ENCODE measurements around the gene ZP1.
A peak's percentile ranks its signal among the peaks of the same experiment; 100 is the strongest.

The ZP1 gene

GRCh38 chr11:60835534-60835846 lies 31.9 kb upstream of the ZP1 start:
- H3K27me3 ChIP-seq (ENCODE audit: control insufficient read depth, insufficient read depth, low read length): peaks cover 6% of the 10 kb centered on the region
- no peaks in the 10 kb centered on the region for H3K36me3 ChIP-seq (ENCODE audit: control insufficient read depth, insufficient read depth, low read length)
- no peak overlapping the region for H3K9ac ChIP-seq (ENCODE audit: low read depth, low read length)
- H3K9me3 ChIP-seq (ENCODE audit: control insufficient read depth, insufficient read depth, low read length): no peaks in the 10 kb centered on the region
- no peaks in the 10 kb centered on the region for H3K4me1 ChIP-seq (ENCODE audit: control insufficient read depth, insufficient read depth, low read length)
- no peak overlapping the region for H3K4me3 ChIP-seq (ENCODE audit: low read depth, low read length)

GRCh38 chr11:60836866-60837515 lies 30.4 kb upstream of the ZP1 start:
- H3K9ac ChIP-seq (ENCODE audit: low read depth, low read length): no peak overlapping the region
- H3K9me3 ChIP-seq (ENCODE audit: control insufficient read depth, insufficient read depth, low read length): no peaks in the 10 kb centered on the region
- peaks cover 6% of the 10 kb centered on the region for H3K27me3 ChIP-seq (ENCODE audit: control insufficient read depth, insufficient read depth, low read length)
- no peak overlapping the region for H3K4me3 ChIP-seq (ENCODE audit: low read depth, low read length)
- peaks cover 5% of the 10 kb centered on the region for H3K4me1 ChIP-seq (ENCODE audit: control insufficient read depth, insufficient read depth, low read length)
- H3K36me3 ChIP-seq (ENCODE audit: control insufficient read depth, insufficient read depth, low read length): no peaks in the 10 kb centered on the region

DNA sequence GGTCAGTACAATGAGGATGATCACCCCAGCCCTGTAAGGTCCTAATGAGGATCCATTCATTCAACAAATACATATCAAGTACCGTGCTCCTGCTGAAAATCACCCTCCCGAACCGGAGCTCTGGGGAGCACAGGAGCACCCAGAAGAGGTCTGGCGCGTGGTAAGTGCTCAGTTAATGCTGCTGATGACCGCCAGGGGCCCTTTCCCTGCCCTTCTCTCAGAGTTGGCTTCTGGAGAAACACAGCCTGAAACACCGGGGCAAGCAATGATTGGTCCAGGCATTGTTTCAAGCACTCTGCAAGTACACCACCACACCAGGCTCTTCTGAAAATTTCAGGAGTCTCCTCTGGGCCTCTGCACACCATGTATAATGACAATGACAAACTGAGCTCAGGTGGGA lies 29.2 kb upstream of the ZP1 start:
- no peak overlapping the region for H3K9ac ChIP-seq (ENCODE audit: low read depth, low read length)
- peaks cover 6% of the 10 kb centered on the region for H3K4me1 ChIP-seq (ENCODE audit: control insufficient read depth, insufficient read depth, low read length)
- H3K4me3 ChIP-seq (ENCODE audit: low read depth, low read length): no peak overlapping the region
- H3K9me3 ChIP-seq (ENCODE audit: control insufficient read depth, insufficient read depth, low read length): no peaks in the 10 kb centered on the region
- peaks cover 6% of the 10 kb centered on the region for H3K27me3 ChIP-seq (ENCODE audit: control insufficient read depth, insufficient read depth, low read length)
- no peaks in the 10 kb centered on the region for H3K36me3 ChIP-seq (ENCODE audit: control insufficient read depth, insufficient read depth, low read length)

- H3K27me3 ChIP-seq (ENCODE audit: control insufficient read depth, insufficient read depth, low read length): peaks cover 6% of the 10 kb centered on the region
- no peaks in the 10 kb centered on the region for H3K36me3 ChIP-seq (ENCODE audit: control insufficient read depth, insufficient read depth, low read length)
- peak overlapping the region; percentile 46 for H3K4me3 ChIP-seq (ENCODE audit: low read depth, low read length)
- H3K9ac ChIP-seq (ENCODE audit: low read depth, low read length): peak overlapping the region; percentile 47
- H3K4me1 ChIP-seq (ENCODE audit: control insufficient read depth, insufficient read depth, low read length): peaks cover 10% of the 10 kb centered on the region
- no peaks in the 10 kb centered on the region for H3K9me3 ChIP-seq (ENCODE audit: control insufficient read depth, insufficient read depth, low read length)
Measured at GRCh38 chr11:60840470-60841430, 26.6 kb upstream of the ZP1 start.

GRCh38 chr11:60841797-60842667 lies 25.3 kb upstream of the ZP1 start, which contains the start of gene CCDC86:
CCDC86 (plus strand) TSS chr11:60842113; CDS start chr11:60842125, 12 bp downstream.
- Histone ChIP-seq H3K9me3 (ENCODE audit: control insufficient read depth, insufficient read depth, low read length) (no peaks in the 10 kb centered on the region), H3K9ac (ENCODE audit: low read depth, low read length) (peak within 1 kb of the TSS; percentile 87), H3K4me1 (ENCODE audit: control insufficient read depth, insufficient read depth, low read length) (peaks cover 10% of the 10 kb centered on the region), H3K27me3 (ENCODE audit: control insufficient read depth, insufficient read depth, low read length) (peaks cover 6% of the 10 kb centered on the region), H3K36me3 (ENCODE audit: control insufficient read depth, insufficient read depth, low read length) (peaks cover 4% of the 10 kb centered on the region), H3K4me3 (ENCODE audit: low read depth, low read length) (peak within 1 kb of the TSS; percentile 90)

DNA sequence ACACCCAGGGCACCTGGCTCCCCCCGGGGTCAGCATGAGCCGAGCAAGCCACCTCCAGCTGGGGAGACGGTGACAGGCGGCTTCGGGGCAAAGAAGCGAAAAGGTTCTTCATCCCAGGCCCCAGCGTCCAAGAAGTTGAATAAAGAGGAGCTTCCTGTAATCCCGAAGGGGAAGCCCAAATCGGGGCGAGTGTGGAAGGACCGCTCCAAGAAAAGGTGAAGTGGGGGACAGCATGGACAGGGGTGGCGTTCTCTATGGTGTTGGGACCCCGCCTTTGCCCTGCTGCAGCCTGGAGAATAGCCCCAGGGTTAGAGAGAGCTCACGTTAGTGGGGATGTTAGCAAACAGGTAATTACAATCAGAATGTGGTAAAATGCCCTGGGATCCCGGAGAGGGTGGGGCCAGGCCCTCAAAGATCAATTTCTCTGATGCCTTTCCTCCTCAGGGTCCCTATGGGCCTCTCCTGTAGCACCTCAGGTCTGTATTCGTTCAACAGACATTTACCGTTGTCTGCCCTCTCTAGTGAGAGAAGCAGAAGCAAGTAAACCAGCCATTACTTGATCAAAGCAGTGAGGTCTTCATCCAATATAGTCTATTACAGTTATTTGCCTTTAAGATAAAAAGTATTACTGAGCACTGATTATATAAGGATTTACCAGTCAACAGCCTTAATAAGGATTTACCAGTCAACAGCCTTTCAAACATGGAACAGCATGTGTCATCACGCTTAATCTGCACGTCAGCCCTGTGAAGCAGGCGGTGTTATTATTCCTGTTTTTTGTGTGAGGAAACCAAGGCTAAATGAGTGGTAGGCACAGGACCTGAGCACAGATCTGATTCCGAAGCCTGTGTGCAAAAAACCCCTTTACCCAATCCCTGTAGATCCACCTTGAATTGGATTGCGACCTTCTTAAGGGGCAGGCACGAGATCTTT lies 24.4 kb upstream of the ZP1 start:
- peak overlapping the region; percentile 87 for H3K9ac ChIP-seq (ENCODE audit: low read depth, low read length)
- H3K4me1 ChIP-seq (ENCODE audit: control insufficient read depth, insufficient read depth, low read length): peaks cover 10% of the 10 kb centered on the region
- H3K9me3 ChIP-seq (ENCODE audit: control insufficient read depth, insufficient read depth, low read length): no peaks in the 10 kb centered on the region
- H3K36me3 ChIP-seq (ENCODE audit: control insufficient read depth, insufficient read depth, low read length): peaks cover 7% of the 10 kb centered on the region
- H3K27me3 ChIP-seq (ENCODE audit: control insufficient read depth, insufficient read depth, low read length): no peaks in the 10 kb centered on the region
- peak overlapping the region; percentile 90 for H3K4me3 ChIP-seq (ENCODE audit: low read depth, low read length)

DNA sequence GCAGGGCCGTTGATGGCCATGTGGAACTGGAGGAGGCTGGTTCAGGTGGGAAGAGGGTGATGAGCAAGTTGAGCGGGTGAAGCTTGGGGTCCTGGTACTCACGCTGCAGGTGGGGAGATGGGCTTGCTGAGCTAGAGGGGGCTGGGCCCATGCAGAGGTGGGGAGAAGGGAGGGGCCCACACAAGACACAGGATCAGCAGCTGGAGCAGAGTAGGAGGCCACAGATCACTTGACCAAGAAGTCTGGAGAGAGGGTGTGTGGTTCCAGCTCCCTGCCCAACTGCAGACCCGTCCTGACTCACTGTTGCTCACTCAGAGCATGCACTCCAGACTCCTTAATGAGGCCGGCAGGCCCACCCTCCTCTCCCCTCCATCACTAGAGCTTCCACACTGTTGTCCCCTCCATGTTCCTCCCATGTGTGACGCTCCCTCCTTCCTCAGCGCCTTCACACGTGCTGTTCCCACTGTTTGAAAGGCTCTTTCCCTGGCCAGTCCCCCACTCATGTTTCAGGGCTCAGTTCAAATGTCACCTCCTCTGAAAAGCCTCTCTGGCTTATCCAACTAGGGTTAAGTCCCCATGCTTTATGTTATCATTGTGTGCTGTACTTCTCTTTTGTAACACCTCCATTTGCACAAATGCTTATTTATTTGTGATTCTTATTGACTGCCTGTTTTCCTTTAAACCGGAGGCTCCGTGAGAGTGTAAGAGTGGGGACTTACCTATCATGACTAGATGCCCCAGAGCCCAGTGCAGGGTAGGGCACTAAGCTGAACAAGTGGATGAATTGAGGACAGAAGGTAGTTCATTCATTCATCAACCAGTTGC lies 23.1 kb upstream of the ZP1 start:
- Histone ChIP-seq H3K9me3 (ENCODE audit: control insufficient read depth, insufficient read depth, low read length) (no peaks in the 10 kb centered on the region), H3K27me3 (ENCODE audit: control insufficient read depth, insufficient read depth, low read length) (no peaks in the 10 kb centered on the region), H3K9ac (ENCODE audit: low read depth, low read length) (no peak overlapping the region), H3K36me3 (ENCODE audit: control insufficient read depth, insufficient read depth, low read length) (peaks cover 18% of the 10 kb centered on the region), H3K4me1 (ENCODE audit: control insufficient read depth, insufficient read depth, low read length) (peaks cover 10% of the 10 kb centered on the region), H3K4me3 (ENCODE audit: low read depth, low read length) (peak overlapping the region; percentile 90)

DNA sequence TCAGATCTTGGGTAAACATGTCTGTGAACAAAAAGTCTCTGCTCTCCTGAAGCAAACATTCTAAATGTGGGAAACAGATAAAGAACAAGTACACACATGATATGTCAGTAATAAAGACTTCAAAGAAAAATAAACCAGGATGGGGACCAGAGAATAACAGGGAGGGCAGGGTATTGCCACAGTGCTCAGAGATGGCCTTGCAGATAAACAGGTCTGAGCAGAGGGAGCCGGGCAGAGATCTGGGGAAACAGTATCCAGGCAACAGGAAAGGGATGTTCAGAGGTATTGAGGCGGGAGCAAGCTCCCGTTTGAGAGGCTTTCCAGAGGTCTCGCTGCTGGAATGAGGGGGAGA lies 22.5 kb upstream of the ZP1 start:
- Histone ChIP-seq H3K9ac (ENCODE audit: low read depth, low read length) (no peak overlapping the region), H3K4me3 (ENCODE audit: low read depth, low read length) (no peak overlapping the region), H3K9me3 (ENCODE audit: control insufficient read depth, insufficient read depth, low read length) (no peaks in the 10 kb centered on the region), H3K36me3 (ENCODE audit: control insufficient read depth, insufficient read depth, low read length) (peaks cover 24% of the 10 kb centered on the region), H3K4me1 (ENCODE audit: control insufficient read depth, insufficient read depth, low read length) (peaks cover 10% of the 10 kb centered on the region), H3K27me3 (ENCODE audit: control insufficient read depth, insufficient read depth, low read length) (no peaks in the 10 kb centered on the region)

GRCh38 chr11:60845338-60845737 lies 22.0 kb upstream of the ZP1 start:
- Histone ChIP-seq H3K4me1 (ENCODE audit: control insufficient read depth, insufficient read depth, low read length) (peaks cover 10% of the 10 kb centered on the region), H3K9me3 (ENCODE audit: control insufficient read depth, insufficient read depth, low read length) (no peaks in the 10 kb centered on the region), H3K27me3 (ENCODE audit: control insufficient read depth, insufficient read depth, low read length) (no peaks in the 10 kb centered on the region), H3K36me3 (ENCODE audit: control insufficient read depth, insufficient read depth, low read length) (peaks cover 26% of the 10 kb centered on the region), H3K4me3 (ENCODE audit: low read depth, low read length) (no peak overlapping the region), H3K9ac (ENCODE audit: low read depth, low read length) (no peak overlapping the region)

GRCh38 chr11:60847281-60847680 lies 20.1 kb upstream of the ZP1 start:
- Histone ChIP-seq H3K9me3 (ENCODE audit: control insufficient read depth, insufficient read depth, low read length) (no peaks in the 10 kb centered on the region), H3K4me3 (ENCODE audit: low read depth, low read length) (no peak overlapping the region), H3K4me1 (ENCODE audit: control insufficient read depth, insufficient read depth, low read length) (peaks cover 10% of the 10 kb centered on the region), H3K27me3 (ENCODE audit: control insufficient read depth, insufficient read depth, low read length) (peaks cover 6% of the 10 kb centered on the region), H3K9ac (ENCODE audit: low read depth, low read length) (no peak overlapping the region), H3K36me3 (ENCODE audit: control insufficient read depth, insufficient read depth, low read length) (peaks cover 36% of the 10 kb centered on the region)

All from iPS-15b (cell line).